Liver (tissue), 9 donors: ENCODE measurements around the gene DSCAML1. TPM values are rescaled to one million over a fixed set of nuclear protein-coding genes. Genes with fewer than 3 reads are reported as not detected.

Source experiments
- DNase-seq: peaks from one replicate; pipeline ENCODE4 v3.0.0-alpha.2; 2017; ENCODE audit warnings: low spot score
- H3K27ac ChIP-seq, 2 donors: one replicate each; pipeline ENCODE4 v1.7.0; 2013; ENCODE audit warnings: inconsistent platforms in 2 of 2, low read length in 2 of 2, control low read depth in 1 of 2, low read depth in 1 of 2, mild to moderate bottlenecking in 1 of 2
- H3K27me3 ChIP-seq, 4 donors: one replicate each; pipeline versions ENCODE4 v1.6.1 to v1.7.0; 2013; ENCODE audit warnings: low read length in 3 of 4, inconsistent platforms in 1 of 4, mild to moderate bottlenecking in 1 of 4, moderate library complexity in 1 of 4; ENCODE audit not compliant: control insufficient read depth in 4 of 4, insufficient read depth in 4 of 4
- H3K36me3 ChIP-seq, 4 donors: one replicate each; pipeline versions ENCODE4 v1.6.1 to v1.7.0; 2013; ENCODE audit warnings: low read length in 3 of 4, mild to moderate bottlenecking in 3 of 4, low read depth in 1 of 4, moderate library complexity in 1 of 4; ENCODE audit not compliant: control insufficient read depth in 4 of 4, insufficient read depth in 3 of 4
- H3K4me1 ChIP-seq, 4 donors: one replicate each; pipeline versions ENCODE4 v1.6.1 to v1.7.0; 2013; ENCODE audit warnings: low read length in 3 of 4, mild to moderate bottlenecking in 3 of 4, moderate library complexity in 1 of 4; ENCODE audit not compliant: control insufficient read depth in 4 of 4, insufficient read depth in 4 of 4
- H3K4me3 ChIP-seq, 3 donors: one replicate each; pipeline versions ENCODE4 v1.6.1 to v1.7.0; 2013; ENCODE audit warnings: low read length in 3 of 3, control low read depth in 1 of 3, low read depth in 1 of 3, mild to moderate bottlenecking in 1 of 3
- H3K9ac ChIP-seq, 2 donors: one replicate each; pipeline ENCODE4 v1.7.0; 2013; ENCODE audit warnings: low read length in 2 of 2, mild to moderate bottlenecking in 2 of 2, moderate library complexity in 2 of 2, control low read depth in 1 of 2, low read depth in 1 of 2
- H3K9me3 ChIP-seq, 4 donors: one replicate each; pipeline versions ENCODE4 v1.6.1 to v1.7.0; 2013; ENCODE audit warnings: low read length in 3 of 4; ENCODE audit not compliant: control insufficient read depth in 4 of 4
- CTCF ChIP-seq: fragments of 150-350 bp; IDR thresholded peaks from 2 replicates; pipeline ENCODE4 v1.5.1; 2017; ENCODE audit warnings: improper control_type of control experiment, low read depth, low read length; ENCODE audit not compliant: missing input control
- FOXA1 ChIP-seq: IDR thresholded peaks from 2 replicates; pipeline ENCODE4 v1.6.1; 2016; ENCODE audit warnings: antibody characterized with exemption
- FOXA2 ChIP-seq: IDR thresholded peaks from 2 replicates; pipeline ENCODE4 v1.6.1; 2016; ENCODE audit warnings: antibody characterized with exemption
- HNF4G ChIP-seq: IDR thresholded peaks from 2 replicates; pipeline ENCODE4 v1.6.1; 2016; ENCODE audit warnings: antibody characterized with exemption
- JUND ChIP-seq, 2 donors: IDR thresholded peaks; 2 replicates each; pipeline ENCODE4 v1.6.1; 2016; ENCODE audit warnings: antibody characterized with exemption in 2 of 2
- NR2F2 ChIP-seq: IDR thresholded peaks from 2 replicates; pipeline ENCODE4 v1.6.1; 2016; ENCODE audit warnings: antibody characterized with exemption
- RAD21 ChIP-seq, 2 donors: IDR thresholded peaks; 2 replicates each; pipeline ENCODE4 v1.6.1; 2016; ENCODE audit warnings: antibody characterized with exemption in 2 of 2, mild to moderate bottlenecking in 2 of 2
- RXRA ChIP-seq, 2 donors: IDR thresholded peaks; 2 replicates each; pipeline ENCODE4 v1.6.1; 2017 to 2018; ENCODE audit warnings: antibody characterized with exemption in 2 of 2, mild to moderate bottlenecking in 1 of 2
- SP1 ChIP-seq: IDR thresholded peaks from 2 replicates; pipeline ENCODE4 v1.6.1; 2018; ENCODE audit warnings: antibody characterized with exemption, mild to moderate bottlenecking
- YY1 ChIP-seq: IDR thresholded peaks from 2 replicates; pipeline ENCODE4 v1.6.1; 2016; ENCODE audit warnings: antibody characterized with exemption, mild to moderate bottlenecking
- ZBTB33 ChIP-seq: IDR thresholded peaks from 2 replicates; pipeline ENCODE4 v1.6.1; 2016; ENCODE audit warnings: antibody characterized with exemption
- WGBS: extraction: QIAGEN DNeasy Blood & Tissue Kit; methylation state at CpG from one replicate; pipeline ENCODE4 v1.1.7; 2013; 5-methylcytosine and 5-hydroxymethylcytosine counted together
- polyA plus RNA-seq, 2 donors: library from polyadenylated mRNA; stranded (reverse) in 1 of 2; unstranded in 1 of 2; fragments of 200-250 nt in 1 of 2; fragments of >200 nt in 1 of 2; fragmentation: Nextera tagmentation in 1 of 2; extraction: Ambion mirVana in 1 of 2; gene quantifications; one replicate each; pipeline versions ENCODE4 v1.2.1 to v1.2.3, GENCODE V29; 2013 to 2015
- total RNA-seq, 2 donors: library from RNA; depleted of rRNA; stranded (reverse); fragments of >200 nt; gene quantifications; one replicate each; pipeline ENCODE4 v1.2.3, GENCODE V29; 2014
- TF ChIP-seq, protein P1 (sequence below): IDR thresholded peaks from 2 replicates; pipeline ENCODE4 v1.6.1; 2016; ENCODE audit warnings: antibody characterized with exemption, mild to moderate bottlenecking
- donor health status: healthy.
- donor health status: healthy.
- donor health status: healthy.
- donor health status: healthy.
- donor health status: healthy.

DSCAML1 gene
- total and polyA plus RNA-seq, 4 donors = 0.07 to 0.42 (median 0.20) TPM

GRCh38 chr11:117470576-117470975 lies 326.4 kb downstream of the DSCAML1 start:
- H3K9ac ChIP-seq = no peak overlapping the region
- 91% methylated on average over 2 of the region's 2 CpGs for whole genome bisulfite sequencing
- no peaks in the 10 kb centered on the region for H3K4me1 ChIP-seq
- H3K27ac ChIP-seq = no peak overlapping the region
- no peaks in the 10 kb centered on the region for H3K9me3 ChIP-seq
- H3K36me3 ChIP-seq = no peaks in the 10 kb centered on the region
- no peak for DNase-seq
- H3K27me3 ChIP-seq = no peaks in the 10 kb centered on the region
- TF ChIP-seq SP1 (no peak), JUND (IDR thresholded peaks at IDR 0.05) (no peak), FOXA2 (no peak), NR2F2 (no peak), RXRA (IDR thresholded peaks at IDR 0.05) (no peak), YY1 (no peak), HNF4G (no peak), FOXA1 (no peak)
- TF ChIP-seq, protein P1, sequence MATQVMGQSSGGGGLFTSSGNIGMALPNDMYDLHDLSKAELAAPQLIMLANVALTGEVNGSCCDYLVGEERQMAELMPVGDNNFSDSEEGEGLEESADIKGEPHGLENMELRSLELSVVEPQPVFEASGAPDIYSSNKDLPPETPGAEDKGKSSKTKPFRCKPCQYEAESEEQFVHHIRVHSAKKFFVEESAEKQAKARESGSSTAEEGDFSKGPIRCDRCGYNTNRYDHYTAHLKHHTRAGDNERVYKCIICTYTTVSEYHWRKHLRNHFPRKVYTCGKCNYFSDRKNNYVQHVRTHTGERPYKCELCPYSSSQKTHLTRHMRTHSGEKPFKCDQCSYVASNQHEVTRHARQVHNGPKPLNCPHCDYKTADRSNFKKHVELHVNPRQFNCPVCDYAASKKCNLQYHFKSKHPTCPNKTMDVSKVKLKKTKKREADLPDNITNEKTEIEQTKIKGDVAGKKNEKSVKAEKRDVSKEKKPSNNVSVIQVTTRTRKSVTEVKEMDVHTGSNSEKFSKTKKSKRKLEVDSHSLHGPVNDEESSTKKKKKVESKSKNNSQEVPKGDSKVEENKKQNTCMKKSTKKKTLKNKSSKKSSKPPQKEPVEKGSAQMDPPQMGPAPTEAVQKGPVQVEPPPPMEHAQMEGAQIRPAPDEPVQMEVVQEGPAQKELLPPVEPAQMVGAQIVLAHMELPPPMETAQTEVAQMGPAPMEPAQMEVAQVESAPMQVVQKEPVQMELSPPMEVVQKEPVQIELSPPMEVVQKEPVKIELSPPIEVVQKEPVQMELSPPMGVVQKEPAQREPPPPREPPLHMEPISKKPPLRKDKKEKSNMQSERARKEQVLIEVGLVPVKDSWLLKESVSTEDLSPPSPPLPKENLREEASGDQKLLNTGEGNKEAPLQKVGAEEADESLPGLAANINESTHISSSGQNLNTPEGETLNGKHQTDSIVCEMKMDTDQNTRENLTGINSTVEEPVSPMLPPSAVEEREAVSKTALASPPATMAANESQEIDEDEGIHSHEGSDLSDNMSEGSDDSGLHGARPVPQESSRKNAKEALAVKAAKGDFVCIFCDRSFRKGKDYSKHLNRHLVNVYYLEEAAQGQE = no peak
- no peak overlapping the region for H3K4me3 ChIP-seq

DNA sequence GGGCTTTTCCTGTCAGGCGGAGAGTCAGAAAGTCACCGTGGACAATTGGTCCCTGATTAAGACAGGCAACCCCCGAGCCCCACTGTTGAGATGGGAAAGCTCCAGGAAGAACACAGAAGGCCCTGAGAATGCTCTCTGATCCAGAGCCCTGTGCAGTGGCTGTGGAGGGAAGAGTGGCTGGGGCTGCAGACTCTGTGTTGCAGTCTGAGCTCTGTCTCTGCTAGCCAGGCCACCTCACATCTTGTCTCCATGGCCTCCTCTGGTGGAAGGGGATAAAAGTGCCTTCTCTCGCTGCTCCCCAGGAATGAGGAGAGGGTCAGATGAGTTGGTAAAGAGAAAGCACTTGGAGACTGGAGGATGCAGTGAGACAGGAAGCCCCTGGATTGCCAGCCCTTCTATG lies 328.1 kb downstream of the DSCAML1 start:
- TF ChIP-seq CTCF (no peak), FOXA1 (no peak)
- DNase-seq = no peak
- Histone ChIP-seq H3K4me3 (no peak overlapping the region), H3K27me3 (no peaks in the 10 kb centered on the region), H3K27ac (no peak overlapping the region), H3K36me3 (no peaks in the 10 kb centered on the region), H3K9ac (no peak overlapping the region), H3K9me3 (no peaks in the 10 kb centered on the region), H3K4me1 (no peaks in the 10 kb centered on the region)
- 81% methylated on average over 4 of the region's 4 CpGs for WGBS

DNA sequence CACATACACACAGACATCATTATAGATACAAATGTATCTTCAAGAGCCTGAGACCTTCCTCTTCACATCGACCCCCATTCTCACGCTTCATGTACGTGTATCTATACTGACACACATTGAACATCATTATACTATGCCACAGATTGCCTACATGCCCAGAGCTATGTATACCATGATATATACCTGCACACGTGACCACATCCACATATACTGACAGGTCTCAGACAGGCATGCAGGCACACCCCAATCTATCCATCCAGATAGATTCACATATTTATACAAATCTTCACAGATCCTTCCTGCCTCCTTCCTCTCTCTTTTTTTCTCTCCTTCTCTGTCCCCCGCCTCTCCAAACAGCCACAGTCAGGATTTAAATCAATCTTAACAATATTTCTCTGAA lies 329.2 kb downstream of the DSCAML1 start:
- Histone ChIP-seq H3K4me1 (no peaks in the 10 kb centered on the region), H3K4me3 (no peak overlapping the region), H3K9ac (no peak overlapping the region), H3K36me3 (no peaks in the 10 kb centered on the region), H3K9me3 (no peaks in the 10 kb centered on the region), H3K27ac (no peak overlapping the region), H3K27me3 (no peaks in the 10 kb centered on the region)
- WGBS = 88% methylated on average over 5 of the region's 5 CpGs
- no peak for DNase-seq
- no peak for TF ChIP-seq NR2F2
- no peak for TF ChIP-seq ZBTB33
- TF ChIP-seq RAD21 (IDR thresholded peaks at IDR 0.05) = no peak
